SK-N-SH (cell line): ENCODE data around the gene DHRS4L2.

Source experiments
- CTCF ChIP-seq: fragments of 200-600 bp; sonication (generic); IDR thresholded peaks from 2 replicates; pipeline ENCODE4 v1.6.1; 2017; ENCODE audit warnings: antibody characterized with exemption, mild to moderate bottlenecking, moderate library complexity
- EP300 ChIP-seq, 2 experiments: IDR thresholded peaks; 2 replicates each; pipeline versions ENCODE4 v1.4.0 to v1.6.1; 2012; ENCODE audit warnings: borderline replicate concordance in 1 of 2, low read depth in 1 of 2, low read length in 1 of 2
- RAD21 ChIP-seq: IDR thresholded peaks from 2 replicates; pipeline ENCODE4 v1.6.1; 2012; ENCODE audit warnings: mild to moderate bottlenecking, low read length
- TF ChIP-seq, protein P1 (sequence below): IDR thresholded peaks from 2 replicates; pipeline ENCODE4; 2012

GRCh38 chr14:24040692-24041091 is 52.0 kb downstream of the DHRS4L2 start:
- TF ChIP-seq CTCF (no peak), RAD21 (no peak), EP300 (IDR thresholded peaks at IDR 0.05; ENCODE audit: borderline replicate concordance in 1 of 2, low read depth in 1 of 2, low read length in 1 of 2) (no peak)
- TF ChIP-seq, protein P1, sequence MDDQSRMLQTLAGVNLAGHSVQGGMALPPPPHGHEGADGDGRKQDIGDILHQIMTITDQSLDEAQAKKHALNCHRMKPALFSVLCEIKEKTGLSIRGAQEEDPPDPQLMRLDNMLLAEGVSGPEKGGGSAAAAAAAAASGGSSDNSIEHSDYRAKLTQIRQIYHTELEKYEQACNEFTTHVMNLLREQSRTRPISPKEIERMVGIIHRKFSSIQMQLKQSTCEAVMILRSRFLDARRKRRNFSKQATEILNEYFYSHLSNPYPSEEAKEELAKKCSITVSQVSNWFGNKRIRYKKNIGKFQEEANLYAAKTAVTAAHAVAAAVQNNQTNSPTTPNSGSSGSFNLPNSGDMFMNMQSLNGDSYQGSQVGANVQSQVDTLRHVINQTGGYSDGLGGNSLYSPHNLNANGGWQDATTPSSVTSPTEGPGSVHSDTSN = no peak
